K562 (cell line): ENCODE results near the gene EFCC1. TPM values are rescaled to one million over a fixed set of nuclear protein-coding genes. Genes with fewer than 3 reads are reported as not detected.

Source experiments
- GABPA ChIP-seq: fragments of 200-800 bp; sonication (Bioruptor generic); conservative IDR thresholded peaks from 2 replicates; pipeline ENCODE4 v1.6.1; 2016; ENCODE audit warnings: low read depth, missing genetic modification characterization, missing compliant biosample characterization
- HNRNPL ChIP-seq: fragments of 200-400 bp; formaldehyde crosslinking; IDR thresholded peaks from 2 replicates; pipeline ENCODE4 v1.6.1; 2017; ENCODE audit warnings: low read depth, mild to moderate bottlenecking, low read length
- MAX ChIP-seq: sonication (generic); formaldehyde crosslinking; IDR thresholded peaks from 2 replicates; pipeline ENCODE4 v1.9.0; 2022; ENCODE audit warnings: mild to moderate bottlenecking, missing genetic modification reagents
- NRF1 ChIP-seq, 2 experiments: fragments of 450-650 bp; IDR thresholded peaks in 1 of 2; conservative IDR thresholded peaks in 1 of 2; 2 replicates each; pipeline ENCODE4 v1.6.1; 2014; ENCODE audit warnings: mild to moderate bottlenecking in 2 of 2
- PML ChIP-seq: IDR thresholded peaks from 2 replicates; pipeline ENCODE4 v1.6.1; 2012; ENCODE audit warnings: low read length, inconsistent platforms
- POLR2B ChIP-seq: fragments of 450-650 bp; IDR thresholded peaks from 2 replicates; pipeline ENCODE4 v1.6.1; 2018; ENCODE audit warnings: low read depth; ENCODE audit not compliant: partially characterized antibody
- REST ChIP-seq, 2 experiments: fragments of 450-650 bp; formaldehyde crosslinking in 1 of 2; IDR thresholded peaks; 2 replicates each; pipeline versions ENCODE4 v1.4.0 to v1.6.1; 2014 to 2020; ENCODE audit warnings: mild to moderate bottlenecking in 2 of 2, borderline replicate concordance in 1 of 2, low read depth in 1 of 2
- SFPQ ChIP-seq: fragments of 200-400 bp; formaldehyde crosslinking; IDR thresholded peaks from 2 replicates; pipeline ENCODE4 v1.6.1; 2017; ENCODE audit warnings: mild to moderate bottlenecking, low read depth, low read length, moderate library complexity
- U2AF2 ChIP-seq: fragments of 200-400 bp; formaldehyde crosslinking; optimal IDR thresholded peaks from 2 replicates; pipeline ENCODE3; 2017; ENCODE audit warnings: low read depth, mild to moderate bottlenecking, low read length
- ZNF592 ChIP-seq: fragments of 450-650 bp; IDR thresholded peaks from 2 replicates; pipeline ENCODE4 v1.6.1; 2017; ENCODE audit warnings: antibody characterized with exemption, mild to moderate bottlenecking
- polyA plus RNA-seq, 8 experiments: library from polyadenylated mRNA; depleted of rRNA in 4 of 8; stranded (reverse) in 5 of 8; unstranded in 3 of 8; fragments of >200 nt; fragmentation: Nextera tagmentation in 2 of 8; fragmentation: Illumina TruSeq in 1 of 8; extraction: Ambion mirVana in 2 of 8; extraction: Trizol in 1 of 8; gene quantifications; 2 replicates each; pipeline versions ENCODE4 v1.2.1 to v1.2.3, GENCODE V29; 2011 to 2014; ENCODE audit warnings: inconsistent platforms in 1 of 8, missing spikeins in 1 of 8
- total RNA-seq, 7 experiments: library from RNA; depleted of rRNA in 6 of 7; stranded (reverse); fragments of >200 nt in 6 of 7; fragmentation: Illumina TruSeq in 2 of 7; extraction: Trizol in 2 of 7; gene quantifications; 2 replicates each; pipeline versions ENCODE4 v1.2.1 to v1.2.3, GENCODE V29; 2011 to 2021; ENCODE audit warnings: low replicate concordance in 1 of 7

Gene EFCC1
- total and polyA plus RNA-seq, 9 of the 15 experiments (the other 6 are each of a cell fraction or from before 2014, with no cell fraction given): not detected

GRCh38 chr3:129026728-129027543 lies 25.8 kb downstream of the EFCC1 start (continued):
- TF ChIP-seq U2AF2 (no peak), POLR2B (peak; percentile 52), REST (IDR thresholded peaks at IDR 0.05; ENCODE audit: borderline replicate concordance) (peak; percentile 62), REST (CRISPR knock-in tag; IDR thresholded peaks at IDR 0.05; ENCODE audit: low read depth) (no peak), GABPA (peak; percentile 77), ZNF592 (peak; percentile 79; the same call in 1 of the 2 replicates), NRF1 (conservative IDR thresholded peaks at IDR 0.05 in 1 of 2, IDR thresholded peaks at IDR 0.05 in 1 of 2) (peak; percentile 75 to 78), PML (peak; percentile 50; the same call in 1 of the 2 replicates), MAX (peak; percentile 85), SFPQ (no peak), HNRNPL (peak; percentile 65; the same call in 1 of the 2 replicates)
